OCI-LY7 (cell line): Measurements from ENCODE around the gene PARP6. TPM values are rescaled to one million over a fixed set of nuclear protein-coding genes. Genes with fewer than 3 reads are reported as not detected.

ENCODE experiments used
- BruUV-seq: library from RNA; stranded (reverse); fragments of 400-500 nt; replicated peaks from 2 replicates; lab custom pipeline; 2021; lab: Mats Ljungman, UMichigan
- CTCF ChIA-PET: fragments of 300-600 bp; sonication (Branson Sonifier 250); formaldehyde crosslinking; loops from one replicate; lab custom pipeline; 2022; ENCODE audit warnings: antibody characterized with exemption; ENCODE audit not compliant: unreplicated experiment; lab: Charles Lee
- POLR2A ChIA-PET: fragments of 300-600 bp; sonication (Branson Sonifier 250); formaldehyde crosslinking; loops from one replicate; lab custom pipeline; 2022; ENCODE audit warnings: antibody characterized with exemption; lab: Charles Lee
- DNase-seq: peaks from one replicate; pipeline ENCODE4 v3.0.0-alpha.2; 2015; ENCODE audit warnings: low spot score
- H2AFZ ChIP-seq: fragments of 200-600 bp; sonication (generic), shearing (Covaris generic); 2 replicates; pipeline ENCODE4 v1.6.1; 2014; ENCODE audit warnings: mild to moderate bottlenecking, antibody characterized with exemption, low read length, moderate library complexity
- H3K27ac ChIP-seq: fragments of 200-600 bp; sonication (generic); 2 replicates; pipeline ENCODE4 v1.5.1; 2014; ENCODE audit warnings: mixed run types, low read depth, mild to moderate bottlenecking, moderate library complexity, low read length, inconsistent platforms; ENCODE audit not compliant: poor library complexity, severe bottlenecking
- H3K36me3 ChIP-seq: fragments of 200-600 bp; sonication (generic); 2 replicates; pipeline ENCODE4 v1.6.1; 2014; ENCODE audit warnings: mild to moderate bottlenecking, antibody characterized with exemption, low read length, moderate library complexity, mixed read lengths; ENCODE audit not compliant: insufficient read depth
- H3K4me1 ChIP-seq: fragments of 200-600 bp; sonication (generic); 2 replicates; pipeline ENCODE4 v1.5.1; 2014; ENCODE audit warnings: mild to moderate bottlenecking, low read length; ENCODE audit not compliant: insufficient read depth, poor library complexity, severe bottlenecking
- H3K4me2 ChIP-seq: fragments of 200-600 bp; sonication (generic); 2 replicates; pipeline ENCODE4 v1.6.1; 2014; ENCODE audit warnings: mild to moderate bottlenecking, low read length
- H3K4me3 ChIP-seq: fragments of 200-600 bp; sonication (generic); 2 replicates; pipeline ENCODE4 v1.5.1; 2014; ENCODE audit warnings: mild to moderate bottlenecking, low read depth, low read length; ENCODE audit not compliant: poor library complexity, severe bottlenecking
- H3K79me2 ChIP-seq: fragments of 200-600 bp; sonication (generic); 2 replicates; pipeline ENCODE4 v1.6.1; 2016; ENCODE audit warnings: low read depth, mild to moderate bottlenecking, low read length, moderate library complexity, mixed read lengths; ENCODE audit not compliant: insufficient read depth
- H3K9me2 ChIP-seq: fragments of 200-600 bp; sonication (generic); 2 replicates; pipeline ENCODE4 v1.6.1; 2016; ENCODE audit warnings: mild to moderate bottlenecking, low read length, mixed read lengths; ENCODE audit not compliant: insufficient read depth
- H3K9me3 ChIP-seq: fragments of 200-600 bp; sonication (generic); 2 replicates; pipeline ENCODE4 v1.6.1; 2014; ENCODE audit warnings: mild to moderate bottlenecking, mixed run types, low read length, mixed read lengths
- H4K20me1 ChIP-seq: fragments of 200-600 bp; sonication (generic); 2 replicates; pipeline ENCODE4 v1.6.1; 2014; ENCODE audit warnings: mild to moderate bottlenecking, antibody characterized with exemption, low read length, moderate library complexity, mixed read lengths; ENCODE audit not compliant: insufficient read depth
- CTCF ChIP-seq: fragments of 200-600 bp; sonication (generic); conservative IDR thresholded peaks from 2 replicates; pipeline ENCODE4 v1.5.1; 2014; ENCODE audit warnings: mild to moderate bottlenecking, antibody characterized with exemption, low read length, moderate library complexity, mixed read lengths
- EZH2phosphoT487 ChIP-seq: fragments of 200-600 bp; sonication (generic); IDR thresholded peaks from 2 replicates; pipeline ENCODE4 v1.6.1; 2018; ENCODE audit warnings: low read depth, borderline replicate concordance, mild to moderate bottlenecking, mixed run types, antibody characterized with exemption, low read length, moderate library complexity, mixed read lengths
- intact Hi-C: fragments of 100-400 bp; cut with micrococcal nuclease; formaldehyde crosslinking; loops from one replicate; pipeline ENCODE4 v1.10.0; 2022; ENCODE audit not compliant: unreplicated experiment
- total RNA-seq, 2 experiments: library from RNA; depleted of rRNA in 1 of 2; stranded (reverse); fragments of >200 nt in 1 of 2; shearing (Covaris generic) in 1 of 2; gene quantifications; 2 replicates each; pipeline ENCODE4 v1.2.3, GENCODE V29; 2014 to 2022

PARP6 gene
- total RNA-seq, 2 experiments from 2014 or later, result 58.3 to 73.3 TPM

GRCh38 chr15:72236381-72237003 is 35.9 kb downstream of the PARP6 start:
- H3K36me3 ChIP-seq, result peaks cover 20% of the 10 kb centered on the region
- no peak overlapping the region for H3K4me3 ChIP-seq
- H4K20me1 ChIP-seq, result no peaks in the 10 kb centered on the region
- H3K9me3 ChIP-seq, result no peaks in the 10 kb centered on the region
- POLR2A ChIA-PET, result interaction anchor here (0.6 kb wide), 1 partner anchor 8 kb away, joined by 6 read pairs; no protein-coding TSS in a partner anchor
- no peak for TF ChIP-seq CTCF
- H3K27ac ChIP-seq, result no peak overlapping the region
- no peak for DNase-seq
- BruUV-seq, result no TSS peak
- no peak overlapping the region for H2AFZ ChIP-seq
- H3K9me2 ChIP-seq, result no peaks in the 10 kb centered on the region
- intact Hi-C loops, result no loop called here
- CTCF ChIA-PET, result no interaction called here
- no peak overlapping the region for H3K4me2 ChIP-seq
- H3K4me1 ChIP-seq, result peaks cover 12% of the 10 kb centered on the region
- H3K79me2 ChIP-seq, result peaks cover 7% of the 10 kb centered on the region; the same call in 1 of the 2 replicates

GRCh38 chr15:72235298-72235697 is 37.1 kb downstream of the PARP6 start:
- Histone ChIP-seq H3K4me2 (no peak overlapping the region), H3K4me1 (peaks cover 12% of the 10 kb centered on the region), H3K36me3 (peaks cover 14% of the 10 kb centered on the region; the same call in 1 of the 2 replicates), H3K9me3 (no peaks in the 10 kb centered on the region), H2AFZ (no peak overlapping the region), H4K20me1 (no peaks in the 10 kb centered on the region), H3K79me2 (peaks cover 14% of the 10 kb centered on the region), H3K9me2 (no peaks in the 10 kb centered on the region), H3K4me3 (no peak overlapping the region), H3K27ac (no peak overlapping the region)
- TF ChIP-seq CTCF (no peak), EZH2phosphoT487 (no peak)
- no TSS peak for BruUV-seq
- intact Hi-C loops, result no loop called here
- no peak for DNase-seq
- ChIA-PET POLR2A (no interaction called here), CTCF (no interaction called here)

GRCh38 chr15:72233769-72234168 is 38.6 kb downstream of the PARP6 start:
- Histone ChIP-seq H3K79me2 (peaks cover 29% of the 10 kb centered on the region), H3K9me3 (no peaks in the 10 kb centered on the region), H3K36me3 (peaks cover 21% of the 10 kb centered on the region), H3K9me2 (no peaks in the 10 kb centered on the region), H2AFZ (no peak overlapping the region), H3K4me3 (no peak overlapping the region), H3K4me2 (no peak overlapping the region), H3K27ac (no peak overlapping the region), H4K20me1 (peaks cover 9% of the 10 kb centered on the region; the same call in 1 of the 2 replicates), H3K4me1 (peaks cover 15% of the 10 kb centered on the region)
- TF ChIP-seq CTCF (no peak), EZH2phosphoT487 (no peak)
- DNase-seq, result no peak
- BruUV-seq, result no TSS peak
- intact Hi-C loops, result loop anchor here (5.0 kb wide), 1 partner anchor 1759 kb away; the partner anchor contains the start of genes PML and STOML1
- ChIA-PET POLR2A (interaction anchor here (0.7 to 1.1 kb wide), 2 partner anchors 23 to 106 kb away, joined by 3 read pairs; no protein-coding TSS in a partner anchor), CTCF (no interaction called here)
